ENCODE measurements around the gene AGRP. TPM values are rescaled to one million over a fixed set of nuclear protein-coding genes. Genes with fewer than 3 reads are reported as not detected.
A peak's percentile ranks its signal among the peaks of the same experiment; 100 is the strongest.

The AGRP gene
- total and polyA plus RNA-seq, 5 donors: not detected

- 81% methylated on average over 8 of the region's 8 CpGs for WGBS
- ATAC-seq (no peak), DNase-seq (peak in 1 of 3 donors; percentile 41)
- H3K4me1 ChIP-seq (ENCODE audit: control insufficient read depth, insufficient read depth, low read length): peaks cover 40% of the 10 kb centered on the region
- H3K9me3 ChIP-seq (ENCODE audit: control insufficient read depth, low read length): no peaks in the 10 kb centered on the region
- intact Hi-C loops (cut with DNase I): no loop called here
- H3K27me3 ChIP-seq (ENCODE audit: control insufficient read depth, insufficient read depth): no peaks in the 10 kb centered on the region
- H3K4me3 ChIP-seq (ENCODE audit: low read length): no peak overlapping the region
- no peak overlapping the region for H3K27ac ChIP-seq (ENCODE audit: low read length)
Measured at GRCh38 chr16:67461600-67462278, 21.6 kb downstream of the AGRP start.

GRCh38 chr16:67460961-67461360 is 22.4 kb downstream of the AGRP start:
- intact Hi-C loops (cut with DNase I): no loop called here
- Histone ChIP-seq H3K9me3 (ENCODE audit: control insufficient read depth, low read length) (no peaks in the 10 kb centered on the region), H3K27me3 (ENCODE audit: control insufficient read depth, insufficient read depth) (no peaks in the 10 kb centered on the region), H3K4me3 (ENCODE audit: low read length) (no peak overlapping the region), H3K27ac (ENCODE audit: low read length) (no peak overlapping the region), H3K4me1 (ENCODE audit: control insufficient read depth, insufficient read depth, low read length) (peaks cover 40% of the 10 kb centered on the region)
- ATAC-seq (no peak), DNase-seq (peak in 1 of 3 donors; percentile 14)
- WGBS: 87% methylated on average over 2 of the region's 2 CpGs

DNA sequence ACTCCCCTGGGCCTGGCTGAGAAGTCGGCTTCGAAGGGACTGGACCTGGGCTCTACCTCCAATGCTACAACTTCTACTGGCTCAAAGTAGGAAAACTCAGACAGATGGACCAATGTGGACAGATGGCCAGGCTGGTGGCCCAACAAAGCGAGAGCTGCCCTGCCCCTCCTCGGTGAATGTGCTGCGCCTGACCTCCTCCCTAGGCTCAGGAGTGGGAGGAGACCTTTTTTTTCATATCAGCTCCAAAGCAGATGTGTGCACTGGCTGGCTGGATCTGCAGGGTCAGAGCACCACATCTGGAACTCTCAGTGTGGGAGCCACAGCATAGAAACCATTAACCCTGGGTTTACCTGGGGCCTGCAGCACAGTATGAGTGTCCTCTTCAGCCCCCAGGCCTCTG is 23.2 kb downstream of the AGRP start:
- peak overlapping the region; percentile 70 for H3K27ac ChIP-seq (ENCODE audit: low read length)
- no peaks in the 10 kb centered on the region for H3K9me3 ChIP-seq (ENCODE audit: control insufficient read depth, low read length)
- intact Hi-C loops (cut with DNase I): no loop called here
- H3K27me3 ChIP-seq (ENCODE audit: control insufficient read depth, insufficient read depth): no peaks in the 10 kb centered on the region
- H3K4me1 ChIP-seq (ENCODE audit: control insufficient read depth, insufficient read depth, low read length): peaks cover 37% of the 10 kb centered on the region
- DNase-seq (peak in 1 of 3 donors; percentile 47), ATAC-seq (no peak)
- 70% methylated on average over 5 of the region's 5 CpGs for WGBS
- H3K4me3 ChIP-seq (ENCODE audit: low read length): no peak overlapping the region

DNA sequence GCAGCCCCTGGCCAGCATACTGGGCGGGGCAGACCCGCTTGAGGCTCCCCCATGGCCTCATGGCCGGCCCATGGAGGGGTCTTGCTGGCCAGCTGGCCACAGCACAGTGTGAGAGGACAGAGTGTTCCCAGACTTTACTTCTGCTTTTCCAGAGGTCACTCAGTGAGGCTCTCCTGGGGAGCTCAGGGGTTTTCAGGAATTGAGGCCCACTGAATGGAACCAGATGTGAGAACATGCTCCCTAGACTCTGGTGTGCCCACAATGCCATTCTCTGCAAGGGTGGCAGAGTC is 23.5 kb downstream of the AGRP start:
- Histone ChIP-seq H3K4me3 (ENCODE audit: low read length) (no peak overlapping the region), H3K27me3 (ENCODE audit: control insufficient read depth, insufficient read depth) (no peaks in the 10 kb centered on the region), H3K9me3 (ENCODE audit: control insufficient read depth, low read length) (no peaks in the 10 kb centered on the region), H3K27ac (ENCODE audit: low read length) (peak overlapping the region; percentile 70), H3K4me1 (ENCODE audit: control insufficient read depth, insufficient read depth, low read length) (peaks cover 37% of the 10 kb centered on the region)
- intact Hi-C loops (cut with DNase I): no loop called here
- DNase-seq: peak in 2 of 3 donors; percentile 51 to 86
- 48% methylated on average over 3 of the region's 3 CpGs for WGBS
- ATAC-seq: peak; percentile 41 to 67

GRCh38 chr16:67459066-67459860 is 24.1 kb downstream of the AGRP start:
- peak in 2 of 3 donors; percentile 75 to 85 for DNase-seq
- Histone ChIP-seq H3K27me3 (ENCODE audit: control insufficient read depth, insufficient read depth) (no peaks in the 10 kb centered on the region), H3K4me1 (ENCODE audit: control insufficient read depth, insufficient read depth, low read length) (peaks cover 37% of the 10 kb centered on the region), H3K27ac (ENCODE audit: low read length) (peak overlapping the region; percentile 70), H3K9me3 (ENCODE audit: control insufficient read depth, low read length) (no peaks in the 10 kb centered on the region), H3K4me3 (ENCODE audit: low read length) (no peak overlapping the region)
- whole genome bisulfite sequencing: 36% methylated on average over 7 of the region's 7 CpGs
- intact Hi-C loops (cut with DNase I): no loop called here
- peak; percentile 59 to 62 for ATAC-seq

DNA sequence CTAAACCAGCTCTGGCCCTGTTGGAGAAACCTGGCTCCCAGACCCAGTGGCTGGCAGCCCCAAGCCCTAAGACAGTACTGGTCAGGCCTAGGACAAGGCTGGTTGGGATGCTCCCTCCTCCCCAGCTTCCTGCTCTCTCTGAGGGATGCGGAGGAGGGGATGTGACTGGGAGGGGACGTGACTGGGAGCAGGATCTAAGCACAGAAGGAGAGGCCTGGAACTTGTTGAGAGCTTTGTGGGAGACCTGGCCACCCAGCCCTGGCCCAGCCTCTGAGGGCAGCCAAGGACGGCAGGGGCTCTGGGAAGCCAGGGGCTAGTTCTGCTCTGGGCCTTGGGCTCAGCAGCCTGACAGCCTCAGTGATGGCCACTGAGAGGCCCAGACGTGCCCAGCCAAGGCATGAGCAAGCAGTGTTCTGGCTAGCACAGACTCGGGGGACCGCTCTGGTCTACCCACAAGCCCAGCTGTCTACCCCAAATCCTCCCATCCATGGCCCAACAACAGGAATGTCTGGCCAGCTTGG is 25.2 kb downstream of the AGRP start:
- 49% methylated on average over 6 of the region's 6 CpGs for WGBS
- Histone ChIP-seq H3K27me3 (ENCODE audit: control insufficient read depth, insufficient read depth) (no peaks in the 10 kb centered on the region), H3K4me1 (ENCODE audit: control insufficient read depth, insufficient read depth, low read length) (peaks cover 37% of the 10 kb centered on the region), H3K27ac (ENCODE audit: low read length) (peak overlapping the region; percentile 37), H3K4me3 (ENCODE audit: low read length) (no peak overlapping the region), H3K9me3 (ENCODE audit: control insufficient read depth, low read length) (no peaks in the 10 kb centered on the region)
- ATAC-seq (peak; percentile 16 to 34), DNase-seq (peak in 2 of 3 donors; percentile 70 to 80)
- intact Hi-C loops (cut with DNase I): no loop called here

- ATAC-seq (no peak), DNase-seq (peak in 1 of 3 donors; percentile 58)
- no peak overlapping the region for H3K27ac ChIP-seq (ENCODE audit: low read length)
- intact Hi-C loops (cut with DNase I): no loop called here
- no peaks in the 10 kb centered on the region for H3K27me3 ChIP-seq (ENCODE audit: control insufficient read depth, insufficient read depth)
- H3K9me3 ChIP-seq (ENCODE audit: control insufficient read depth, low read length): no peaks in the 10 kb centered on the region
- WGBS: 45% methylated on average over 7 of the region's 7 CpGs
- peaks cover 37% of the 10 kb centered on the region for H3K4me1 ChIP-seq (ENCODE audit: control insufficient read depth, insufficient read depth, low read length)
- no peak overlapping the region for H3K4me3 ChIP-seq (ENCODE audit: low read length)
Measured at GRCh38 chr16:67457611-67458010, 25.7 kb downstream of the AGRP start.

GRCh38 chr16:67456391-67457081 is 26.8 kb downstream of the AGRP start:
- DNase-seq: peak; percentile 77 to 90 (median 87)
- Histone ChIP-seq H3K4me1 (ENCODE audit: control insufficient read depth, insufficient read depth, low read length) (peaks cover 40% of the 10 kb centered on the region), H3K9me3 (ENCODE audit: control insufficient read depth, low read length) (no peaks in the 10 kb centered on the region), H3K27ac (ENCODE audit: low read length) (no peak overlapping the region), H3K27me3 (ENCODE audit: control insufficient read depth, insufficient read depth) (no peaks in the 10 kb centered on the region), H3K4me3 (ENCODE audit: low read length) (no peak overlapping the region)
- 43% methylated on average over 6 of the region's 6 CpGs for WGBS
- intact Hi-C loops (cut with DNase I): no loop called here
- peak in 1 of 2 donors; percentile 16 for ATAC-seq

DNA sequence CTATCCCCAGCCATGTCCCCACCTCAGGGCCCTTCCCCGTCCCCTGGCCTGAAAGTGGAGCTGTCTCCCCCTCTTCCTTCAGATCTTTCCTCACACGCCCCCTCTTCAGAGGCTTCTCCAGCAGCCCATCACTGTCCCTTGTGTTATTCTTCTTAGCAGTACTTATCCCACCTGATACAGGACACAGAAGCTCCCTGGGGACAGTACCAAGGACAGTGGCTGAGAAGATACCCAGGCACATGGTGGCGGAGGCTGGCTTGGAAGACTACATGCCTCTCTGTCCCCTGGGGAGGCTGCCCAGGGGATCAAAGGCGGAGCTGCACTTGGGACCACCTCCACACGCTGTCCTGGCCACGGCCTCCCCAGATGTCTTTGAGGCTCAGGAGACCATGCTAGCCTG is 28.5 kb downstream of the AGRP start:
- intact Hi-C loops (cut with DNase I): no loop called here
- no peaks in the 10 kb centered on the region for H3K27me3 ChIP-seq (ENCODE audit: control insufficient read depth, insufficient read depth)
- no peak for ATAC-seq
- H3K4me1 ChIP-seq (ENCODE audit: control insufficient read depth, insufficient read depth, low read length): peaks cover 38% of the 10 kb centered on the region
- H3K4me3 ChIP-seq (ENCODE audit: low read length): no peak overlapping the region
- whole genome bisulfite sequencing: 91% methylated on average over 6 of the region's 6 CpGs
- no peaks in the 10 kb centered on the region for H3K9me3 ChIP-seq (ENCODE audit: control insufficient read depth, low read length)
- H3K27ac ChIP-seq (ENCODE audit: low read length): no peak overlapping the region
- peak in 1 of 3 donors; percentile 25 for DNase-seq

- ATAC-seq: no peak
- no peak overlapping the region for H3K4me3 ChIP-seq (ENCODE audit: low read length)
- H3K9me3 ChIP-seq (ENCODE audit: control insufficient read depth, low read length): no peaks in the 10 kb centered on the region
- no peaks in the 10 kb centered on the region for H3K27me3 ChIP-seq (ENCODE audit: control insufficient read depth, insufficient read depth)
- WGBS: 81% methylated on average over 5 of the region's 5 CpGs
- peak in 1 of 3 donors; percentile 25 for DNase-seq
- H3K27ac ChIP-seq (ENCODE audit: low read length): no peak overlapping the region
- peaks cover 37% of the 10 kb centered on the region for H3K4me1 ChIP-seq (ENCODE audit: control insufficient read depth, insufficient read depth, low read length)
- intact Hi-C loops (cut with DNase I): no loop called here
Measured at GRCh38 chr16:67454104-67454503, 29.2 kb downstream of the AGRP start.
